Amniotic epithelial cell (primary cell): Measurements from ENCODE around the gene CDK16.

ENCODE experiments used
- DNase-seq: peaks from one replicate; pipeline ENCODE4 v3.0.0-alpha.2; 2010; ENCODE audit warnings: low read depth

Gene CDK16

GRCh38 chrX:47228550-47229270 lies 10.2 kb downstream of the CDK16 start:
- no peak for DNase-seq

GRCh38 chrX:47229427-47229826 lies 10.9 kb downstream of the CDK16 start:
- no peak for DNase-seq

GRCh38 chrX:47230136-47230868 lies 11.8 kb downstream of the CDK16 start:
- DNase-seq, result no peak

- no peak for DNase-seq
These were observed 12.7 kb downstream of the CDK16 start for GRCh38 chrX:47231167-47231566.

- DNase-seq, result no peak
These were observed 13.8 kb downstream of the CDK16 start for GRCh38 chrX:47232197-47232802.

- DNase-seq, result peak; percentile 28
These were observed 14.4 kb downstream of the CDK16 start, which contains the start of gene USP11 for GRCh38 chrX:47232803-47233332. Gene USP11 (plus strand): TSS chrX:47233009. CDS start chrX:47233044, 35 bp downstream.

GRCh38 chrX:47233333-47234113 lies 15.0 kb downstream of the CDK16 start:
- peak; percentile 97 for DNase-seq

- peak; percentile 26 for DNase-seq
These were observed 16.1 kb downstream of the CDK16 start for GRCh38 chrX:47234583-47234982.

GRCh38 chrX:47235691-47236103 lies 17.2 kb downstream of the CDK16 start:
- DNase-seq, result peak; percentile 91

- no peak for DNase-seq
These were observed 20.7 kb downstream of the CDK16 start for GRCh38 chrX:47239199-47239598.

- DNase-seq, result no peak
These were observed 21.5 kb downstream of the CDK16 start for GRCh38 chrX:47239898-47240545.

- DNase-seq, result no peak
These were observed 22.1 kb downstream of the CDK16 start for GRCh38 chrX:47240619-47241018.

- no peak for DNase-seq
These were observed 22.9 kb downstream of the CDK16 start for GRCh38 chrX:47241201-47242011.

- no peak for DNase-seq
These were observed 23.8 kb downstream of the CDK16 start for GRCh38 chrX:47242321-47242720.

- no peak for DNase-seq
These were observed 24.9 kb downstream of the CDK16 start for GRCh38 chrX:47243351-47243750.

GRCh38 chrX:47244676-47245075 lies 26.2 kb downstream of the CDK16 start:
- DNase-seq, result no peak

- no peak for DNase-seq
These were observed 26.7 kb downstream of the CDK16 start for GRCh38 chrX:47245156-47245555.

GRCh38 chrX:47247206-47247998 lies 28.9 kb downstream of the CDK16 start:
- peak; percentile 73 for DNase-seq

- no peak for DNase-seq
These were observed 29.5 kb downstream of the CDK16 start for GRCh38 chrX:47247999-47248320.

GRCh38 chrX:47248576-47248975 lies 30.1 kb downstream of the CDK16 start:
- DNase-seq, result no peak
